Naive thymus-derived CD4-positive, alpha-beta T cell (primary cell): ENCODE data around the gene MRTFA. TPM values are rescaled to one million over a fixed set of nuclear protein-coding genes. Genes with fewer than 3 reads are reported as not detected.
"Not testable (repeated sequence)": the region's sequence is repeated elsewhere in the genome, so short reads cannot be mapped to it uniquely, and the experiment has no call there.

Source experiments
- ATAC-seq: fragments of 150-1000 bp; cut with Tn5 transposase; 2 replicates; pipeline ENCODE4 v1.10.0; 2021; ENCODE audit warnings: mild to moderate bottlenecking, moderate library complexity
- CTCF ChIA-PET: fragments of 350-600 bp; sonication (Branson Sonifier 250); formaldehyde crosslinking; loops from one replicate; lab custom pipeline; 2021; ENCODE audit warnings: antibody characterized with exemption; lab: Charles Lee
- POLR2A ChIA-PET: fragments of 350-600 bp; sonication (Branson Sonifier 250); formaldehyde crosslinking; loops from one replicate; lab custom pipeline; 2021; ENCODE audit warnings: antibody characterized with exemption, inconsistent platforms; lab: Charles Lee
- DNase-seq, 9 donors: peaks; one replicate each; pipeline versions ENCODE4 v3.0.0 to v3.0.0-alpha.2; 2020 to 2022; ENCODE audit warnings: mixed read lengths in 1 of 9
- H3K27ac ChIP-seq: one replicate; pipeline ENCODE4 v1.7.0; 2013; ENCODE audit warnings: mild to moderate bottlenecking, low read depth, low read length, moderate library complexity
- H3K27me3 ChIP-seq, 2 donors: one replicate each; pipeline ENCODE4 v1.7.0; 2013; ENCODE audit warnings: low read length in 2 of 2, mild to moderate bottlenecking in 2 of 2, moderate library complexity in 2 of 2; ENCODE audit not compliant: control insufficient read depth in 2 of 2, insufficient read depth in 2 of 2
- H3K36me3 ChIP-seq, 3 experiments: 1 replicate in 2 of 3; 2 replicates in 1 of 3; pipeline ENCODE4 v1.7.0; 2013; ENCODE audit warnings: low read length in 3 of 3, mild to moderate bottlenecking in 3 of 3, moderate library complexity in 1 of 3; ENCODE audit not compliant: insufficient read depth in 3 of 3, control insufficient read depth in 2 of 3
- H3K4me1 ChIP-seq, 2 donors: one replicate each; pipeline ENCODE4 v1.7.0; 2013; ENCODE audit warnings: low read length in 2 of 2, mild to moderate bottlenecking in 2 of 2, moderate library complexity in 1 of 2; ENCODE audit not compliant: control insufficient read depth in 2 of 2, insufficient read depth in 2 of 2
- H3K4me3 ChIP-seq: 2 replicates; pipeline ENCODE4 v1.7.0; 2013; ENCODE audit warnings: mild to moderate bottlenecking, low read length
- H3K9me3 ChIP-seq, 3 experiments: 1 replicate in 2 of 3; 2 replicates in 1 of 3; pipeline ENCODE4 v1.7.0; 2013; ENCODE audit warnings: low read length in 3 of 3; ENCODE audit not compliant: control insufficient read depth in 2 of 3
- H3K27ac Mint-ChIP-seq, 9 donors: one replicate each; pipeline ENCODE4 v1.8.0; 2020 to 2022; ENCODE audit warnings: mixed read lengths in 9 of 9, mild to moderate bottlenecking in 8 of 9, moderate library complexity in 5 of 9, inconsistent platforms in 2 of 9
- H3K27me3 Mint-ChIP-seq, 5 donors: one replicate each; pipeline ENCODE4 v1.8.0; 2021 to 2022; ENCODE audit warnings: mixed read lengths in 5 of 5, mild to moderate bottlenecking in 1 of 5
- H3K36me3 Mint-ChIP-seq, 5 donors: one replicate each; pipeline ENCODE4 v1.8.0; 2020 to 2022; ENCODE audit warnings: mixed read lengths in 5 of 5, mild to moderate bottlenecking in 3 of 5, inconsistent platforms in 1 of 5
- H3K4me1 Mint-ChIP-seq, 7 donors: one replicate each; pipeline ENCODE4 v1.8.0; 2020 to 2022; ENCODE audit warnings: mixed read lengths in 7 of 7, mild to moderate bottlenecking in 3 of 7, inconsistent platforms in 1 of 7
- H3K4me3 Mint-ChIP-seq, 10 donors: one replicate each; pipeline ENCODE4 v1.8.0; 2020 to 2022; ENCODE audit warnings: mild to moderate bottlenecking in 10 of 10, mixed read lengths in 10 of 10, moderate library complexity in 6 of 10, inconsistent platforms in 2 of 10
- H3K9me3 Mint-ChIP-seq, 11 donors: one replicate each; pipeline ENCODE4 v1.8.0; 2020 to 2022; ENCODE audit warnings: mixed read lengths in 11 of 11, mild to moderate bottlenecking in 4 of 11, inconsistent platforms in 1 of 11, moderate library complexity in 1 of 11
- intact Hi-C, 2 donors: fragments of 100-400 bp; cut with micrococcal nuclease; formaldehyde crosslinking; loops; one replicate each; pipeline ENCODE4 v1.15.1; 2023
- polyA plus RNA-seq, 2 donors: library from polyadenylated mRNA; unstranded; fragments of 300-500 nt; fragmentation: Illumina TruSeq; gene quantifications; one replicate each; pipeline ENCODE4 v1.2.3, GENCODE V29; 2021
- total RNA-seq, 6 experiments: library from RNA in 5 of 6; stranded (reverse) in 5 of 6; gene quantifications; 1 replicate in 5 of 6; 2 replicates in 1 of 6; pipeline ENCODE4 v1.2.3 and lab custom pipeline; 2021 to 2026

MRTFA gene
- total and polyA plus RNA-seq, 7 experiments from 2014 or later = 17.6 to 114 (median 81.5) TPM

DNA sequence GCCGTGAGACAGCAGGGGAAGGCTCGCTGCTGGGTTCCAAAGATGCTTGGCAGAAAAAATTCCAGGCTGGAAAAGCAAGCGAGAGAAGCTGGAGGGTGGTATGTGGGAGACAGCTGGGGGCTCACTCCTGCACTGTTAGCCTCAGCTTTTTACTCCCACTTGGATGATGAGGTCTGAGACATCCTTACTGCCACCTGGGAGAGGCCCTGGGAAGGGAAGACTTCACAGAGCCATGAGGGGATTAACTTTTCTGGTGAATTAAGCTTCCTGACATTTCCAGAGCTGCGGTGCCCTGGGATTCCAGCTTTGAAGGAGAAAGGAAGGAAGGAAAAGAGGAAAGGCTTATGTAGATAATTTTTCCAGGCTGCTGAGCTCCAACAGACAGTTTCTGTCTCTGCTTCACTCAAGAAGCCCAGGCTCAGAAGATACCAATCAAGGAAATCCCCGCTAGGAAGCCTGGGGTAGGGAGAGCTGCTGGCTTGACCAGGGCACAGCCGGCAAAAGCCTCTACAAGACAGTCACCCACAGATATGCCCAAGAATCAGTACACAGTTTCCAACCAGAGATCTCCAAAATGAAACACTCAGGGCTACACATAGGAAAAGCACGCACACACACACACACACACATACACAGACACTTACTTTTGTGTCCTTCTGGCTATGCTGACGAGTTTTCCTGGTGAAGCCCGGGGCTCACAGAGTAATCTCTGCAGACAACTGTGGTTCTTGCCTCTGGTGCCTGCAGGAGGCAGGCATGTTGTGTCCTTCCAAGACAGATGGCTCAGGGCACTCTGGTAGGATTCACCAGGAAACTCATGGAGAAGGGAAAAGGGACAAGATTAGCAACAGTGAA, 43.7 kb upstream of the MRTFA start:
- H3K4me1 Mint-ChIP-seq = peaks cover 4 to 31% (median 9%) of the 10 kb centered on the region in 7 donors
- no peaks in the 10 kb centered on the region for H3K36me3 Mint-ChIP-seq
- H3K27ac ChIP-seq = no peak overlapping the region
- H3K27ac Mint-ChIP-seq = peak overlapping the region in 1 of 9 donors; percentile 34
- H3K27me3 Mint-ChIP-seq = peaks cover 0 to 16% (median 15%) of the 10 kb centered on the region in 5 donors
- CTCF ChIA-PET = interaction anchor here (0.6 to 1.0 kb wide), 2 partner anchors 49 to 77 kb away, joined by 3 read pairs; no protein-coding TSS in a partner anchor
- H3K4me1 ChIP-seq = no peaks in the 10 kb centered on the region
- intact Hi-C loops = loop anchor here (5.0 kb wide), 2 partner anchors 47 to 157 kb away; no protein-coding TSS in a partner anchor
- no peaks in the 10 kb centered on the region for H3K27me3 ChIP-seq
- no peak overlapping the region for H3K4me3 ChIP-seq
- POLR2A ChIA-PET = no interaction called here
- H3K9me3 Mint-ChIP-seq = no peaks in the 10 kb centered on the region
- H3K4me3 Mint-ChIP-seq = no peak overlapping the region
- H3K36me3 ChIP-seq = no peaks in the 10 kb centered on the region
- H3K9me3 ChIP-seq = no peaks in the 10 kb centered on the region
- DNase-seq (no peak), ATAC-seq (no peak)

- no peak for ATAC-seq
- no peak within 1 kb of the TSS for H3K4me3 ChIP-seq
- Mint-ChIP-seq H3K27ac (peak within 1 kb of the TSS in 1 of 9 donors; percentile 34), H3K27me3 (peaks cover 0 to 16% (median 15%) of the 10 kb centered on the region in 5 donors), H3K4me3 (peak within 1 kb of the TSS in 1 of 10 donors; percentile 32), H3K36me3 (no peaks in the 10 kb centered on the region), H3K9me3 (no peaks in the 10 kb centered on the region), H3K4me1 (peaks cover 4 to 31% (median 9%) of the 10 kb centered on the region in 7 donors)
- no peak within 1 kb of the TSS for H3K27ac ChIP-seq
- H3K9me3 ChIP-seq = no peaks in the 10 kb centered on the region
- ChIA-PET POLR2A (interaction anchor here (0.5 to 0.6 kb wide), 2 partner anchors 52 to 774 kb away, joined by 3 read pairs; no protein-coding TSS in a partner anchor), CTCF (interaction anchor here (0.6 to 1.0 kb wide), 2 partner anchors 49 to 1663 kb away, joined by 3 to 5 read pairs; no protein-coding TSS in a partner anchor)
- no peaks in the 10 kb centered on the region for H3K4me1 ChIP-seq
- H3K27me3 ChIP-seq = no peaks in the 10 kb centered on the region
- intact Hi-C loops = no loop called here
- peak in 1 of 9 donors; percentile 31 for DNase-seq
- H3K36me3 ChIP-seq = no peaks in the 10 kb centered on the region
Observed at GRCh38 chr22:40679249-40679963, 42.9 kb upstream of the MRTFA start, which contains the start of gene MCHR1. TSS of gene MCHR1 (plus strand) at chr22:40679484. CDS start at chr22:40679653, 169 bp downstream.

DNA sequence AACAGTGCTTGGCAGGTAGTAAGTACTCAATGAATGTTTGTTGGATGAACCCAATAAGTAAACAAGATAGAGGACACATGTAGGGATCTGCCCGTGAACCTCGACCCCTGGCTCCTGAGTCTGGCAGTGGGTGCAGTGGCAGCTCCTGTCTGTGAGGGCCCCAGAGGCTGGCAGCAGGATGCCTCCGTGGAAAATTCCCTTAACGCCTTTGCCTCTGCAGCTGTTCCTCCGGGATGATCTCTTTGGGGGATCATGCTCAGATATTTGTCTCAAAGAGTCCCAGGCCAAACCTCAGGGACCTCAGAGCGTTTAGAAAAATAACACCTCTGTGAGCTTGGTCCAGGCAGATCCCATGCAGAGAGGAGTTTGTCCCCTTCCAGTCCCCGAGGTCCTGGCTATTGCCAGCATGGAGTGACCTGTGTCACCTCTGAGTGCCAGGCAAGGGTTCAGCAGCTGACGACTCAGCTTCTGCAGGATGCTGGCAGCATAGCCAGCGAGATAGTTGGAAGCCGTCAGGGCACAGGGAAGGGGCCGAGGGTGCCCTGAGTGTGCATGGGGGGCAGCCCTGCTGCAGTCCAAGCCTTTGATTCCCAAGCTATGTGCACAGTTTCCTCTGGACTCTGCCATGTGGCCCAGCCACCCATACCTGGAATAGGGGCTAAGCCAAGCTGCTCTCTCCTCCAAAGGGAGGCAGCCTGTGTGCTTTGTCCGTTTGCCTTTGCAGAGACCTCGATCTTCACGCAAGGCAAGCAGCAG, 42.2 kb upstream of the MRTFA start:
- H3K4me3 Mint-ChIP-seq = no peak overlapping the region
- DNase-seq (no peak), ATAC-seq (no peak)
- Histone ChIP-seq H3K9me3 (no peaks in the 10 kb centered on the region), H3K36me3 (no peaks in the 10 kb centered on the region), H3K4me3 (no peak overlapping the region), H3K27ac (no peak overlapping the region), H3K4me1 (no peaks in the 10 kb centered on the region), H3K27me3 (no peaks in the 10 kb centered on the region)
- H3K9me3 Mint-ChIP-seq = no peaks in the 10 kb centered on the region
- ChIA-PET POLR2A (interaction anchor here (0.5 to 0.6 kb wide), 2 partner anchors 53 to 775 kb away, joined by 3 read pairs; no protein-coding TSS in a partner anchor), CTCF (interaction anchor here (0.6 kb wide), 1 partner anchor 1663 kb away, joined by 5 read pairs; no protein-coding TSS in a partner anchor)
- H3K27me3 Mint-ChIP-seq = peaks cover 0 to 16% (median 15%) of the 10 kb centered on the region in 5 donors
- H3K4me1 Mint-ChIP-seq = peaks cover 4 to 27% (median 7%) of the 10 kb centered on the region in 7 donors
- intact Hi-C loops = no loop called here
- no peaks in the 10 kb centered on the region for H3K36me3 Mint-ChIP-seq
- H3K27ac Mint-ChIP-seq = no peak overlapping the region

DNA sequence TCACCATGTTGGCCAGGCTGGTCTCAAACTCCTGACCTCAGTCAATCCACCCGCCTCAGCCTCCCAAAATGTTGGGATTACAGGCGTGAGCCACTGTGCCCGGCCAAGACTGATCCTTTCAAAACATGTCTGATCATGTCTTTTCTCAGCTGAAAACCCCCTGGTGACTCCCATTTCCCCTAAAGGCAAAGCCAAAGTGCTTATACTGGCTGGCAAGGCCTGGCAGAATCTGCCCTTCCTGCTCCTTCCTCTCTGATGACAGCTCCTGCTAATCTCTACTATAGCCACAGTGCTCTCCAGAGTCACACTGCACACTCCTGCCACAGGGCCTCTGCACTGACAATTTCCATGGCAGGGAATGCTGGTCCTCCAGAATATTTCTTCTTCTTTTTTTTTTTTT, 40.1 kb upstream of the MRTFA start:
- Histone ChIP-seq H3K4me1 (no peaks in the 10 kb centered on the region), H3K36me3 (no peaks in the 10 kb centered on the region), H3K27ac (no peak overlapping the region), H3K27me3 (no peaks in the 10 kb centered on the region), H3K4me3 (no peak overlapping the region), H3K9me3 (no peaks in the 10 kb centered on the region)
- H3K27me3 Mint-ChIP-seq = peaks cover 0 to 16% (median 15%) of the 10 kb centered on the region in 5 donors
- ATAC-seq (no peak), DNase-seq (no peak)
- POLR2A ChIA-PET = interaction anchor here (0.7 kb wide), 1 partner anchor 24 kb away, joined by 4 read pairs; no protein-coding TSS in a partner anchor
- no peak overlapping the region for H3K27ac Mint-ChIP-seq
- intact Hi-C loops = no loop called here
- peaks cover 0 to 2% (median 0%) of the 10 kb centered on the region in 11 donors for H3K9me3 Mint-ChIP-seq
- H3K4me1 Mint-ChIP-seq = peaks cover 0 to 12% (median 0%) of the 10 kb centered on the region in 7 donors
- no peak overlapping the region for H3K4me3 Mint-ChIP-seq
- CTCF ChIA-PET = no interaction called here
- H3K36me3 Mint-ChIP-seq = peaks cover 0 to 3% (median 0%) of the 10 kb centered on the region in 5 donors

- H3K9me3 ChIP-seq, H3K4me3 ChIP-seq, H3K4me3 Mint-ChIP-seq, H3K36me3 ChIP-seq, H3K4me1 ChIP-seq, H3K36me3 Mint-ChIP-seq, ATAC-seq, intact Hi-C loops, H3K27ac ChIP-seq, DNase-seq, CTCF ChIA-PET, H3K9me3 Mint-ChIP-seq, H3K27me3 ChIP-seq: not testable (repeated sequence)
- Mint-ChIP-seq H3K27ac (peak overlapping the region in 1 of 9 donors; percentile 36), H3K27me3 (peaks cover 0 to 16% (median 15%) of the 10 kb centered on the region in 5 donors), H3K4me1 (peaks cover 0 to 12% (median 0%) of the 10 kb centered on the region in 7 donors)
- POLR2A ChIA-PET = interaction anchor here (0.6 to 0.7 kb wide), 2 partner anchors 24 to 35 kb away, joined by 3 to 4 read pairs; no protein-coding TSS in a partner anchor
Observed at GRCh38 chr22:40676166-40676565, 39.6 kb upstream of the MRTFA start.
